GM12878 (cell line): ENCODE measurements around the gene TNFAIP8L2. TPM values are rescaled to one million over a fixed set of nuclear protein-coding genes. Genes with fewer than 3 reads are reported as not detected.

Experiments
- ATAC-seq: fragments of 200-7000 bp; cut with Tn5 transposase; 3 replicates; pipeline ENCODE4 v1.9.1; 2020; ENCODE audit warnings: mild to moderate bottlenecking, moderate library complexity
- BruUV-seq: library from RNA; stranded (reverse); fragments of 400-500 nt; replicated peaks from 2 replicates; lab custom pipeline; 2021; lab: Mats Ljungman, UMichigan
- CTCF ChIA-PET: fragments of 300-600 bp; sonication (Branson Sonifier 250); formaldehyde crosslinking; extraction: SDS; loops from one replicate; lab custom pipeline; 2021; ENCODE audit warnings: inconsistent platforms; lab: Yijun Ruan, JAX
- POLR2A ChIA-PET: fragments of 350-600 bp; formaldehyde crosslinking; extraction: SDS; loops from one replicate; lab custom pipeline; 2021; ENCODE audit warnings: inconsistent platforms; lab: Charles Lee
- RAD21 ChIA-PET: fragments of 300-600 bp; sonication (Branson Sonifier 250); formaldehyde crosslinking; loops from one replicate; lab custom pipeline; 2023; ENCODE audit warnings: antibody characterized with exemption; ENCODE audit not compliant: unreplicated experiment; lab: Charles Lee
- SMC1A ChIA-PET: fragments of 300-600 bp; sonication (Branson Sonifier 250); formaldehyde crosslinking; loops from one replicate; lab custom pipeline; 2023; ENCODE audit not compliant: unreplicated experiment, uncharacterized antibody; lab: Charles Lee
- DNase-seq: peaks from one replicate; pipeline ENCODE4 v3.0.0-alpha.2; 2011; ENCODE audit warnings: low read depth, low spot score
- FAIRE-seq: peaks from 3 replicates; lab custom pipeline; 2011; peaks lifted over from hg19 to GRCh38; lab: Jason Lieb, UNC
- H2AFZ ChIP-seq: 2 replicates; pipeline ENCODE4 v1.6.0; 2011; ENCODE audit warnings: low read depth, low read length, control low read depth; ENCODE audit not compliant: control insufficient read depth
- H3K27ac ChIP-seq: 2 replicates; pipeline ENCODE4 v1.5.1; 2011; ENCODE audit warnings: control low read depth; ENCODE audit not compliant: control insufficient read depth, insufficient read depth
- H3K27me3 ChIP-seq, 2 experiments: replicated peaks in 1 of 2; 2 replicates each; pipeline versions ENCODE4 v1.6.0 to v1.6.1; 2011; ENCODE audit warnings: low read length in 1 of 2; ENCODE audit not compliant: control insufficient read depth in 2 of 2, insufficient read depth in 2 of 2
- H3K36me3 ChIP-seq, 2 experiments: 2 replicates each; pipeline ENCODE4 v1.5.1; 2011; ENCODE audit warnings: low read length in 1 of 2; ENCODE audit not compliant: control insufficient read depth in 2 of 2, insufficient read depth in 2 of 2
- H3K4me1 ChIP-seq: 2 replicates; pipeline ENCODE4 v1.6.1; 2011; ENCODE audit warnings: mild to moderate bottlenecking, low read length, moderate library complexity, mixed read lengths; ENCODE audit not compliant: control insufficient read depth, insufficient read depth
- H3K4me2 ChIP-seq: 2 replicates; pipeline ENCODE4 v1.6.0; 2011; ENCODE audit warnings: control low read depth; ENCODE audit not compliant: control insufficient read depth, insufficient read depth
- H3K4me3 ChIP-seq: fragments of 200-600 bp; sonication (generic); 2 replicates; pipeline ENCODE4 v1.5.1; 2016
- H3K79me2 ChIP-seq: 2 replicates; pipeline ENCODE4 v1.6.0; 2011; ENCODE audit warnings: low read length; ENCODE audit not compliant: control insufficient read depth, insufficient read depth
- H3K9ac ChIP-seq: 2 replicates; pipeline ENCODE4 v1.8.0; 2011; ENCODE audit warnings: low read length, control low read depth, mixed read lengths; ENCODE audit not compliant: control insufficient read depth, insufficient read depth
- H3K9me3 ChIP-seq: replicated peaks from 3 replicates; pipeline ENCODE4 v1.5.1; 2011; ENCODE audit warnings: mild to moderate bottlenecking, low read length; ENCODE audit not compliant: control insufficient read depth, insufficient read depth
- H4K20me1 ChIP-seq: 2 replicates; pipeline ENCODE4 v1.6.0; 2011; ENCODE audit not compliant: control insufficient read depth, insufficient read depth
- KAT2A ChIP-seq: conservative IDR thresholded peaks from 2 replicates; pipeline ENCODE4 v1.6.1; 2011; ENCODE audit warnings: low read depth, low read length; ENCODE audit not compliant: control insufficient read depth
- MEF2B ChIP-seq: fragments of 450-650 bp; IDR thresholded peaks from 2 replicates; pipeline ENCODE4 v1.6.1; 2018; ENCODE audit warnings: mild to moderate bottlenecking, moderate library complexity; ENCODE audit not compliant: partially characterized antibody, poor library complexity, severe bottlenecking
- MTA3 ChIP-seq: IDR thresholded peaks from 2 replicates; pipeline ENCODE4 v1.6.1; 2012; ENCODE audit warnings: low read length, inconsistent platforms, borderline replicate concordance
- NFIC ChIP-seq: IDR thresholded peaks from 2 replicates; pipeline ENCODE4 v1.6.1; 2012; ENCODE audit warnings: low read depth, mild to moderate bottlenecking, inconsistent platforms, low read length, moderate library complexity
- NFYB ChIP-seq: IDR thresholded peaks from 2 replicates; pipeline ENCODE4 v1.6.1; 2011; ENCODE audit warnings: low read depth, mild to moderate bottlenecking, low read length, improper control_type of control experiment, moderate library complexity; ENCODE audit not compliant: insufficient read depth
- PML ChIP-seq: IDR thresholded peaks from 2 replicates; pipeline ENCODE4 v1.6.1; 2012; ENCODE audit warnings: low read length, inconsistent platforms
- POLR2AphosphoS2 ChIP-seq: IDR thresholded peaks from 2 replicates; pipeline ENCODE4 v1.6.1; 2011; ENCODE audit warnings: low read depth, mild to moderate bottlenecking, low read length, improper control_type of control experiment, moderate library complexity
- RCOR1 ChIP-seq: conservative IDR thresholded peaks from 2 replicates; pipeline ENCODE4 v1.6.1; 2012; ENCODE audit warnings: low read depth, low read length, improper control_type of control experiment
- RELB ChIP-seq: fragments of 450-650 bp; IDR thresholded peaks from 2 replicates; pipeline ENCODE4 v1.6.1; 2017; ENCODE audit warnings: low read depth, mild to moderate bottlenecking, moderate library complexity
- RFX5 ChIP-seq: IDR thresholded peaks from 2 replicates; pipeline ENCODE4 v1.6.1; 2011; ENCODE audit warnings: low read depth, low read length, improper control_type of control experiment
- SMAD1 ChIP-seq: fragments of 450-650 bp; IDR thresholded peaks from 2 replicates; pipeline ENCODE4 v1.6.1; 2018; ENCODE audit warnings: mild to moderate bottlenecking, low read depth; ENCODE audit not compliant: partially characterized antibody
- YY1 ChIP-seq: IDR thresholded peaks from 2 replicates; pipeline ENCODE4 v1.6.1; 2011; ENCODE audit warnings: low read depth, mild to moderate bottlenecking, low read length
- whole genome bisulfite sequencing: methylation state at CpG from one replicate; pipeline ENCODE4 v1.1.6; 2016; ENCODE audit warnings: low lambda C conversion rate; ENCODE audit not compliant: insufficient replicate concordance, insufficient coverage; ENCODE audit errors: missing lambda C conversion rate; 5-methylcytosine and 5-hydroxymethylcytosine counted together
- in situ Hi-C: fragments of 300-500 bp; cut with MboI; formaldehyde crosslinking; loops from 9 replicates; pipeline ENCODE4 v1.14.3; 2018; ENCODE audit warnings: mixed read lengths
- intact Hi-C: fragments of 100-400 bp; cut with micrococcal nuclease; formaldehyde crosslinking; loops from one replicate; pipeline ENCODE4 v1.14.2; 2022; ENCODE audit not compliant: unreplicated experiment
- polyA plus RNA-seq, 11 experiments: library from polyadenylated mRNA; depleted of rRNA in 4 of 11; unstranded in 6 of 11; stranded (reverse) in 5 of 11; fragments of >200 nt; fragmentation: Nextera tagmentation in 4 of 11; fragmentation: Illumina TruSeq in 1 of 11; extraction: Ambion mirVana in 4 of 11; extraction: Trizol in 1 of 11; gene quantifications; 1 replicate in 1 of 11; 2 replicates in 10 of 11; pipeline versions ENCODE4 v1.2.1 to v1.2.3, GENCODE V29; 2011 to 2016; ENCODE audit warnings: inconsistent platforms in 2 of 11, missing spikeins in 2 of 11, low read depth in 1 of 11
- total RNA-seq, 4 experiments: library from RNA; depleted of rRNA in 3 of 4; stranded (reverse); fragments of >200 nt in 3 of 4; fragmentation: Illumina TruSeq in 1 of 4; extraction: Trizol in 1 of 4; gene quantifications; 2 replicates each; pipeline versions ENCODE4 v1.2.1 to v1.2.3, GENCODE V29; 2013 to 2021
- TF ChIP-seq, protein P1 (sequence below): IDR thresholded peaks from 2 replicates; pipeline ENCODE4 v1.6.1; 2012; ENCODE audit warnings: low read depth, low read length, improper control_type of control experiment
- TF ChIP-seq, protein P2 (sequence below): fragments of 450-650 bp; formaldehyde crosslinking; IDR thresholded peaks from 2 replicates; pipeline ENCODE4 v1.5.0; 2022; ENCODE audit warnings: mild to moderate bottlenecking, missing genetic modification characterization
- TF ChIP-seq, protein P3 (sequence below): fragments of 450-650 bp; IDR thresholded peaks from 2 replicates; pipeline ENCODE4 v1.6.1; 2018; ENCODE audit warnings: borderline replicate concordance, mild to moderate bottlenecking; ENCODE audit not compliant: partially characterized antibody

The TNFAIP8L2 gene
- total and polyA plus RNA-seq, 10 of the 15 experiments (the other 5 are each of a cell fraction or from before 2014, with no cell fraction given) = 5.4 to 26.3 (median 14.2) TPM

DNA sequence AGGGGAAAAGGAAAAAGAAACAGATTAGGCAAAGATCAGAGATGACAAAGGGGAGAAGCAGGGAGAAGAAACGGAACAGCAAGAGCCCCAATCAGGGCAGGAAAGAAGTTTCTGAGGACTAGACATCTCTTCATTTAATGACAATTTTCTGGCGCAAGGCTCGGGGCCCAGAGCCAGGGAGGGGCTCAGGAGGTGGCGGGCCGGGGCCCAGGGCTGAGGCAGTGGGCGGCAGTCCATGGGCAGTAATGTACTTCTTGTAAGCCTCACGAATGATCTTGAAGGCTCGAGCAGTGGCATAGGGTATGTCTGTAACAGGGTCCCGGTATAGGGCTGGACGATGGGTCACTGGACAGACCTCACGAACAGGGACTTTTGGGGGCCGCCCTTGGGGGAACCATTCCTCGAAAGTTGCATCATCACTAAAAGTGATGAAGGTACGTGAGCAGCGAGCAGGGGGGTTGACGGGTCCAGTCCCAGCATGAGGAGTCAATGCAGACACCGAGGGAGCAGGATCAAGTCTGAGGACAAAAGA lies 20.1 kb downstream of the TNFAIP8L2 start:
- DNase-seq (no peak), ATAC-seq (no peak), FAIRE-seq (no peak)
- CTCF ChIA-PET = interaction anchor here (1.0 to 2.7 kb wide), 3 partner anchors 20 to 77 kb away, joined by 3 to 11 read pairs (median 4); partner anchors contain the start of gene TNFAIP8L2
- Histone ChIP-seq H4K20me1 (no peaks in the 10 kb centered on the region; the same call in 1 of the 2 replicates), H3K36me3 (peaks cover 13 to 19% of the 10 kb centered on the region in 2 experiments; a peak in 3 of 4 replicates), H3K27me3 (no peaks in the 10 kb centered on the region), H3K4me3 (no peak overlapping the region), H3K4me2 (no peak overlapping the region), H3K79me2 (no peaks in the 10 kb centered on the region), H3K9me3 (no peaks in the 10 kb centered on the region), H3K9ac (no peak overlapping the region), H3K27ac (no peak overlapping the region), H2AFZ (no peak overlapping the region), H3K4me1 (no peaks in the 10 kb centered on the region)
- RAD21 ChIA-PET = interaction anchor here (1.0 kb wide), 1 partner anchor 13 kb away, joined by 3 read pairs; the partner anchor contains the start of gene VPS72
- no TSS peak for BruUV-seq
- 97% methylated on average over 17 of the region's 17 CpGs for WGBS
- in situ Hi-C loops = no loop called here
- POLR2A ChIA-PET = no interaction called here
- SMC1A ChIA-PET = interaction anchor here (0.7 to 1.2 kb wide), 4 partner anchors 15 to 579 kb away, joined by 3 to 5 read pairs (median 3); no protein-coding TSS in a partner anchor
- intact Hi-C loops = no loop called here
- TF ChIP-seq, protein P1, sequence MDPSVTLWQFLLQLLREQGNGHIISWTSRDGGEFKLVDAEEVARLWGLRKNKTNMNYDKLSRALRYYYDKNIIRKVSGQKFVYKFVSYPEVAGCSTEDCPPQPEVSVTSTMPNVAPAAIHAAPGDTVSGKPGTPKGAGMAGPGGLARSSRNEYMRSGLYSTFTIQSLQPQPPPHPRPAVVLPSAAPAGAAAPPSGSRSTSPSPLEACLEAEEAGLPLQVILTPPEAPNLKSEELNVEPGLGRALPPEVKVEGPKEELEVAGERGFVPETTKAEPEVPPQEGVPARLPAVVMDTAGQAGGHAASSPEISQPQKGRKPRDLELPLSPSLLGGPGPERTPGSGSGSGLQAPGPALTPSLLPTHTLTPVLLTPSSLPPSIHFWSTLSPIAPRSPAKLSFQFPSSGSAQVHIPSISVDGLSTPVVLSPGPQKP = no peak
- TF ChIP-seq MTA3 (no peak), NFIC (no peak), NFYB (no peak), MEF2B (no peak), RELB (no peak), POLR2AphosphoS2 (no peak), RFX5 (no peak), RCOR1 (no peak), KAT2A (no peak), PML (no peak), YY1 (no peak), SMAD1 (no peak)
- TF ChIP-seq, protein P2, sequence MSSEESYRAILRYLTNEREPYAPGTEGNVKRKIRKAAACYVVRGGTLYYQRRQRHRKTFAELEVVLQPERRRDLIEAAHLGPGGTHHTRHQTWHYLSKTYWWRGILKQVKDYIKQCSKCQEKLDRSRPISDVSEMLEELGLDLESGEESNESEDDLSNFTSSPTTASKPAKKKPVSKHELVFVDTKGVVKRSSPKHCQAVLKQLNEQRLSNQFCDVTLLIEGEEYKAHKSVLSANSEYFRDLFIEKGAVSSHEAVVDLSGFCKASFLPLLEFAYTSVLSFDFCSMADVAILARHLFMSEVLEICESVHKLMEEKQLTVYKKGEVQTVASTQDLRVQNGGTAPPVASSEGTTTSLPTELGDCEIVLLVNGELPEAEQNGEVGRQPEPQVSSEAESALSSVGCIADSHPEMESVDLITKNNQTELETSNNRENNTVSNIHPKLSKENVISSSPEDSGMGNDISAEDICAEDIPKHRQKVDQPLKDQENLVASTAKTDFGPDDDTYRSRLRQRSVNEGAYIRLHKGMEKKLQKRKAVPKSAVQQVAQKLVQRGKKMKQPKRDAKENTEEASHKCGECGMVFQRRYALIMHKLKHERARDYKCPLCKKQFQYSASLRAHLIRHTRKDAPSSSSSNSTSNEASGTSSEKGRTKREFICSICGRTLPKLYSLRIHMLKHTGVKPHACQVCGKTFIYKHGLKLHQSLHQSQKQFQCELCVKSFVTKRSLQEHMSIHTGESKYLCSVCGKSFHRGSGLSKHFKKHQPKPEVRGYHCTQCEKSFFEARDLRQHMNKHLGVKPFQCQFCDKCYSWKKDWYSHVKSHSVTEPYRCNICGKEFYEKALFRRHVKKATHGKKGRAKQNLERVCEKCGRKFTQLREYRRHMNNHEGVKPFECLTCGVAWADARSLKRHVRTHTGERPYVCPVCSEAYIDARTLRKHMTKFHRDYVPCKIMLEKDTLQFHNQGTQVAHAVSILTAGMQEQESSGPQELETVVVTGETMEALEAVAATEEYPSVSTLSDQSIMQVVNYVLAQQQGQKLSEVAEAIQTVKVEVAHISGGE (CRISPR knock-in tag) = no peak
- TF ChIP-seq, protein P3, sequence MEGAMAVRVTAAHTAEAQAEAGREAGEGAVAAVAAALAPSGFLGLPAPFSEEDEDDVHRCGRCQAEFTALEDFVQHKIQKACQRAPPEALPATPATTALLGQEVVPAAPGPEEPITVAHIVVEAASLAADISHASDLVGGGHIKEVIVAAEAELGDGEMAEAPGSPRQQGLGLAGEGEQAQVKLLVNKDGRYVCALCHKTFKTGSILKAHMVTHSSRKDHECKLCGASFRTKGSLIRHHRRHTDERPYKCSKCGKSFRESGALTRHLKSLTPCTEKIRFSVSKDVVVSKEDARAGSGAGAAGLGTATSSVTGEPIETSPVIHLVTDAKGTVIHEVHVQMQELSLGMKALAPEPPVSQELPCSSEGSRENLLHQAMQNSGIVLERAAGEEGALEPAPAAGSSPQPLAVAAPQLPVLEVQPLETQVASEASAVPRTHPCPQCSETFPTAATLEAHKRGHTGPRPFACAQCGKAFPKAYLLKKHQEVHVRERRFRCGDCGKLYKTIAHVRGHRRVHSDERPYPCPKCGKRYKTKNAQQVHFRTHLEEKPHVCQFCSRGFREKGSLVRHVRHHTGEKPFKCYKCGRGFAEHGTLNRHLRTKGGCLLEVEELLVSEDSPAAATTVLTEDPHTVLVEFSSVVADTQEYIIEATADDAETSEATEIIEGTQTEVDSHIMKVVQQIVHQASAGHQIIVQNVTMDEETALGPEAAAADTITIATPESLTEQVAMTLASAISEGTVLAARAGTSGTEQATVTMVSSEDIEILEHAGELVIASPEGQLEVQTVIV = no peak
